Mesothelial cell of epicardium (in vitro differentiated cells): ENCODE data around the gene KIRREL3. TPM values are rescaled to one million over a fixed set of nuclear protein-coding genes. Genes with fewer than 3 reads are reported as not detected.

Source experiments
- DNase-seq, 2 experiments: peaks; one replicate each; pipeline ENCODE4 v3.0.0; 2021; ENCODE audit warnings: low spot score in 2 of 2; ENCODE audit not compliant: unreplicated experiment in 2 of 2
- H3K27ac Mint-ChIP-seq: 2 replicates; pipeline ENCODE4 v1.8.0; 2021; ENCODE audit warnings: mixed read lengths
- H3K27me3 Mint-ChIP-seq: 2 replicates; pipeline ENCODE4 v1.8.0; 2021; ENCODE audit warnings: low read depth, mixed read lengths
- H3K36me3 Mint-ChIP-seq: 2 replicates; pipeline ENCODE4 v1.8.0; 2021; ENCODE audit warnings: mixed read lengths
- H3K4me1 Mint-ChIP-seq: 2 replicates; pipeline ENCODE4 v1.8.0; 2021; ENCODE audit warnings: mixed read lengths
- H3K4me3 Mint-ChIP-seq: 2 replicates; pipeline ENCODE4 v1.8.0; 2021; ENCODE audit warnings: mild to moderate bottlenecking, moderate library complexity, mixed read lengths
- H3K9me3 Mint-ChIP-seq: 2 replicates; pipeline ENCODE4 v1.8.0; 2021; ENCODE audit warnings: mixed read lengths
- total RNA-seq: library from RNA; stranded (reverse); gene quantifications from 3 replicates; pipeline ENCODE4 v1.2.1, GENCODE V29; 2021
- TF ChIP-seq, protein P1 (sequence below): fragments of 200-600 bp; sonication (generic); IDR thresholded peaks from one replicate; pipeline ENCODE4 v1.5.0; 2021; ENCODE audit warnings: antibody characterized with exemption; ENCODE audit not compliant: unreplicated experiment

KIRREL3 gene
- total RNA-seq, 1 donor from 2014 or later = 0.31 TPM

DNA sequence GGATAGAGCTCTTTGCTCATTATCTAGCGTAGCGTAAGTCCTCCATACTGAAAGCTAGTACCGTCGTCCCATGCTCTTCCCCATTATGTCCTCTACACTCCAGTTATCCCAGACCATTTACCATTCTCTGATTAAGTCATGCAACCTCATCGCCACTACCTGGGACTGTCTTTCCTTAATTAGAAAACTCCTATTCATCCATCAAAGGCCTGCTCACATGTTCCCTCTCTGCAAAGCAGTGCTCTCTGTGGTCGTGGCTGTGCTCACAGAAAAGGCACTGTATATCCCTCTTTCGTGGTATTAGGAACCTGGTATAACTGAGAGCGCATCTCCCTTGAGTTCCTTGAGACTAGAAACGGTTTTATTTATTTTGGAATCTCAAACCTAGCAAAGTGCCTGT is 253.3 kb downstream of the KIRREL3 start:
- H3K27me3 Mint-ChIP-seq = peaks cover 38% of the 10 kb centered on the region
- no peak overlapping the region for H3K27ac Mint-ChIP-seq
- TF ChIP-seq, protein P1, sequence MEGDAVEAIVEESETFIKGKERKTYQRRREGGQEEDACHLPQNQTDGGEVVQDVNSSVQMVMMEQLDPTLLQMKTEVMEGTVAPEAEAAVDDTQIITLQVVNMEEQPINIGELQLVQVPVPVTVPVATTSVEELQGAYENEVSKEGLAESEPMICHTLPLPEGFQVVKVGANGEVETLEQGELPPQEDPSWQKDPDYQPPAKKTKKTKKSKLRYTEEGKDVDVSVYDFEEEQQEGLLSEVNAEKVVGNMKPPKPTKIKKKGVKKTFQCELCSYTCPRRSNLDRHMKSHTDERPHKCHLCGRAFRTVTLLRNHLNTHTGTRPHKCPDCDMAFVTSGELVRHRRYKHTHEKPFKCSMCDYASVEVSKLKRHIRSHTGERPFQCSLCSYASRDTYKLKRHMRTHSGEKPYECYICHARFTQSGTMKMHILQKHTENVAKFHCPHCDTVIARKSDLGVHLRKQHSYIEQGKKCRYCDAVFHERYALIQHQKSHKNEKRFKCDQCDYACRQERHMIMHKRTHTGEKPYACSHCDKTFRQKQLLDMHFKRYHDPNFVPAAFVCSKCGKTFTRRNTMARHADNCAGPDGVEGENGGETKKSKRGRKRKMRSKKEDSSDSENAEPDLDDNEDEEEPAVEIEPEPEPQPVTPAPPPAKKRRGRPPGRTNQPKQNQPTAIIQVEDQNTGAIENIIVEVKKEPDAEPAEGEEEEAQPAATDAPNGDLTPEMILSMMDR = no peak
- peaks cover 9% of the 10 kb centered on the region for H3K9me3 Mint-ChIP-seq
- no peaks in the 10 kb centered on the region for H3K36me3 Mint-ChIP-seq
- H3K4me1 Mint-ChIP-seq = peaks cover 8% of the 10 kb centered on the region
- DNase-seq = no peak
- H3K4me3 Mint-ChIP-seq = no peak overlapping the region

DNA sequence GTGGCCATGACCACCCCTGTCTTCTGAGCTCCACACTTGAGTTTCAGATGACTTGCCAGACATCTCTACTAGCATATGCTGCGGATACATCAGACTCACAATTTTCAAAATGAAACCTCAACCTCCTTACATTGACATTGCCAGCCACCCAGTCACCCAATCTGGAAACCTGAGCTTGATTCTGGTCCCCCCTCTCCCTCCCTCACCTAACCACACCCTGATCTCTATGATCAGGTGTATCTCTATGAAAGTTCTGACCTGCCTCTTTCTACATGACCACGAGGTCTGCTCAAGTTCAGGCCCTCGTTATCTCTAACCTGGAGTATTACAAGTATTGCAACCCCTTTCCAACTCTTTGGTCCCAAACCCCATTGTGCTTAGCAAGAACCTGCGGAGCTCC is 254.1 kb downstream of the KIRREL3 start:
- Mint-ChIP-seq H3K4me3 (no peak overlapping the region), H3K27me3 (peaks cover 41% of the 10 kb centered on the region), H3K4me1 (peaks cover 8% of the 10 kb centered on the region), H3K36me3 (no peaks in the 10 kb centered on the region), H3K27ac (no peak overlapping the region), H3K9me3 (peaks cover 3% of the 10 kb centered on the region)
- TF ChIP-seq, protein P1 = no peak
- DNase-seq = no peak

DNA sequence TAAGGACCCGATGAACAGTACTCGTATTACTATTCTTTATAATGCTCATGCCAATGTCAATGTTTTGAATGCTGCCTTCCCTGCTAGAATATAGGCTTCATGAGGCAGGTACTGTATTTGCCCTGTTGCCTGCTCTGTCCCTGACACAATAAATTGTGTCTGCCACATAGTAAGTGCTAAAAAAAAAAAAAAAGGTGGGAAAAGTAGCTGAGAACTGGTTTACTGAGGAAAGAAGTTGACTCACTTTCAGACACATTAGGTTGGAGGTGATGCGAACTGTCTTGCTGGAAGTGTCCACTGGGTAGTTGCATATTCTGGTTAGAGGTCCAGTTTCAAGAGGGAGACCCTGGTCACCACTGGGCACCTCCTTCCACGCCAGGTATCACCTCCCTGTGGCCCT is 255.9 kb downstream of the KIRREL3 start:
- Mint-ChIP-seq H3K4me1 (peaks cover 8% of the 10 kb centered on the region), H3K27me3 (peaks cover 51% of the 10 kb centered on the region), H3K9me3 (no peaks in the 10 kb centered on the region), H3K27ac (no peak overlapping the region), H3K4me3 (no peak overlapping the region), H3K36me3 (no peaks in the 10 kb centered on the region)
- no peak for DNase-seq
- TF ChIP-seq, protein P1 = no peak

DNA sequence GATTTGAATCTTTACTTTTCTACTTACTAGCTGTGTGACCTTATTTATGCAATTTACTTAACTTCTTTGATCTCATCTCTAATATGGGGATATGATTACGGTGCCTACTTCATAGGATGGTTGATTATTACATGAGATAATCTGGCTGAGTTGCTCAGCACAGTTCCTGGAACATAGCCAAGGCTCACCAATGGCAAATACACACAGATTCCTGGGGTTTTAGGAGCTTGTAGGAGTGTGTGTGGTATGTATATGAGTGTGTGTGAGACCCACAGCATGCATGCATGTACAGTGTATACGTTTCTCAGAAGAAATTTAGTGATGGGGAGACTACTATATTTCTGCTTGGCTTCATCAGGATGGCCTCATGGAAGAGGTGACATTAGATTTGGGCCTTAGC is 256.9 kb downstream of the KIRREL3 start:
- no peak overlapping the region for H3K4me3 Mint-ChIP-seq
- no peak for DNase-seq
- no peaks in the 10 kb centered on the region for H3K9me3 Mint-ChIP-seq
- TF ChIP-seq, protein P1 = no peak
- peaks cover 8% of the 10 kb centered on the region for H3K4me1 Mint-ChIP-seq
- H3K27ac Mint-ChIP-seq = no peak overlapping the region
- peaks cover 55% of the 10 kb centered on the region for H3K27me3 Mint-ChIP-seq
- no peaks in the 10 kb centered on the region for H3K36me3 Mint-ChIP-seq

DNA sequence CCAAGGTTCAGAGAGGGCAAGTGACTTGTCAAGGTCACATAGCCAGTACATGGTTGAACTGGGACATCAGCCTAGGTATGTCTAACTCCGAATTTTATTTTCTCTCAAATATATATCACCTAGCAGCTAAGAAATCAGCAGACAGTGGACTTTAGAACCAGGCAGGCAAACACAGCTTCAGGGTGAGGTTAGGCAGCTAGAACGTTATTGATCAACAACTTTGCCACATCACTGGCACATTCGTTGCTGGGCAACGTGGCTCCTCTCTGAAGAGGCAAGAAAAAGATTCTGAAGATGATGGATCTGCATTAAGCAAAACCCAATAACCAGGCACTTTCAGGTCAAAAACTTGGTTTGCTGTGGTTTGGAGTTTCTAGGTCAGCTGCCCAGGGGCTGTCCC is 258.0 kb downstream of the KIRREL3 start:
- Mint-ChIP-seq H3K36me3 (no peaks in the 10 kb centered on the region), H3K27ac (no peak overlapping the region), H3K4me3 (no peak overlapping the region), H3K9me3 (no peaks in the 10 kb centered on the region), H3K27me3 (peaks cover 62% of the 10 kb centered on the region), H3K4me1 (no peaks in the 10 kb centered on the region)
- TF ChIP-seq, protein P1 = no peak
- DNase-seq = no peak

DNA sequence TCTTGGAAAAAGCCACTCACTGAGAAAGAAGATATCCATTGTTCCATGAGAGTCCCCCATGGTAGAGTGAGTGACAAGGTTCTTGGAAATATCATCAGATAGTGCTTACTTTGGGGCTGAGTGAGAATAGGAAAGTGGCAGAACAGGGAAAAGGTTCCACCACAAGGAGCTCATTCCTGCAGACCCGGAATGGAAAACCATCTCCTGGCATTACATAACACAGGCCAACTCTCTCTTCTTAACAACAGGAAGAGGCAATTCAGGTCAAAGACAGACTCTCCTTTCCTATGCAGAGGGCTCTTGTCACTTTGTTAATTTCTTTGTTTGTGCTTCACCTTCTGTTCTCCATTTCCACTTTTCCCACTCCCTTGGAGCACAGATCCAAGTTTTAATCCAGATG is 259.7 kb downstream of the KIRREL3 start:
- TF ChIP-seq, protein P1 = no peak
- Mint-ChIP-seq H3K36me3 (no peaks in the 10 kb centered on the region), H3K27ac (no peak overlapping the region), H3K4me1 (no peaks in the 10 kb centered on the region), H3K27me3 (peaks cover 60% of the 10 kb centered on the region), H3K4me3 (no peak overlapping the region), H3K9me3 (no peaks in the 10 kb centered on the region)
- DNase-seq = no peak
